NCI-H446 treated with DMSO at 0.1 percent for 48 hours (cell line): Measurements from ENCODE around the gene SLC25A27.

Experiments used
- DNase-seq: peaks from one replicate; lab custom pipeline; 2025; lab: John Stamatoyannopoulos, UW

Gene SLC25A27

DNA sequence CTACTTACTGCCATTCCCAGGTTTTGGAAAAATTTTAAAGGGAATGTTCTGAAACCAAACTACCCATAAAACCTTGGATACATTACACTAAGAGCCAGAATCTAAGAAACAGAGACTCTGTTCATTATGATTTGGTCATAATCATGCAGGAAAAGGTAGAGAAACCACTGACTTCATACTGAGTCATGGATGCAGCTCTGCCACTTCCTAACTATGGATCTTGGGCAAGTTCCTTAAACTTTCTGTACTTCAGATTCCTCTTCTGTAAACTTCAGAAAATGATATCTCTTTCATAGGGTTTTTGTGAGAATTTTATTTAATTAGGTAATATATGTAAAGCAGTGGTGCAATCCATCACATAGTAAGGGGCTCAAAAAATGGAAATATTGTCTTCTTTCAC is 62.4 kb downstream of the SLC25A27 start:
- no peak for DNase-seq

DNA sequence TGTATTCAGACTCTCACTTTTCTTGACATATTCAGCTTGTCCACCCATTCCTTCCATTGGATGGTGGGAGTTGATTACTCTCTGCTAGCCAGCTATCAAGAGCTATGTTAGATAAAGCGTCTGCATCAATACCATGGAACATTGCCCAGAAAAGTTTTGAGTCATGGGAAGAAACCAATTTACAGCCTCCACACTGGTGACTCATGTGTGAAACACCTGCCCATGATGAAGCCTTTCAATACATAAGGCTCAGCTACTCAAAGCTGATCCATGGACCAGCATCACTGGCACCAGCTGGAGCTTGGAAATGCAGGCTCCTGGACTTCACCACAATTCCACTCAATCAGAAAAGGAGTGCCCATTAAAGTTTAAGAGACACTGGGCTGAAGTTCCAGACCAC is 66.3 kb downstream of the SLC25A27 start:
- DNase-seq: no peak

DNA sequence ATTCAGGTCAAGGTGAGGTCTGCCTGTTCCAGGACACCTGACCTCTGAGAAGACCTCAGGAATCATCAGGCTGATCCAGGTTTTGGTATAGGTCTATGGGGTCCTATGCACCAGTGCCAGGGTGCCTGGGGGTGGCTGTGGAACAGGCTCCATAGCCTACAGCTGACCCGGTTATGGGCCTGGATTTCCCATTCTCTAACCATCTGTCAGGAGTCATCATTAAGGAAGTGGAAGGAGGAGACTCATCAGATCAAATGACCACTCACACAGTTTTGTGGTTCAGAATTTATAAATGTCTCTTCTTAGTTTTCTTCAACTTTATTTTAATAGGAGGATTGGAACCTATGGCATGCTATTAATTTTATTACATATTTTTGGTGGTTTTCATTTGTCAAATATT is 67.6 kb downstream of the SLC25A27 start:
- no peak for DNase-seq
